GM06990 (cell line): ENCODE results near the gene OLFML2A.

Source experiments
- DNase-seq: peaks from one replicate; pipeline ENCODE4 v3.0.0-alpha.2; 2011; ENCODE audit not compliant: insufficient read length; ENCODE audit errors: extremely low read depth
- H3K27me3 ChIP-seq: replicated peaks from 2 replicates; pipeline ENCODE4 v1.6.0; 2011; ENCODE audit warnings: low read length; ENCODE audit not compliant: control insufficient read depth, insufficient read depth
- H3K36me3 ChIP-seq: 2 replicates; pipeline ENCODE4 v1.5.1; 2011; ENCODE audit warnings: low read length; ENCODE audit not compliant: control insufficient read depth, insufficient read depth
- H3K4me3 ChIP-seq: replicated peaks from 2 replicates; pipeline ENCODE4 v1.5.1; 2011; ENCODE audit warnings: low read depth, mild to moderate bottlenecking, control low read depth, low read length
- CTCF ChIP-seq: IDR thresholded peaks from 2 replicates; pipeline ENCODE4 v1.5.1; 2011; ENCODE audit warnings: low read length, control low read depth, mild to moderate bottlenecking, inconsistent platforms; ENCODE audit not compliant: insufficient read depth, poor library complexity, severe bottlenecking

Gene OLFML2A

GRCh38 chr9:124761710-124762109 lies 15.2 kb upstream of the OLFML2A start:
- TF ChIP-seq CTCF, result no peak
- Histone ChIP-seq H3K4me3 (no peak overlapping the region), H3K27me3 (no peaks in the 10 kb centered on the region), H3K36me3 (no peaks in the 10 kb centered on the region)
- DNase-seq, result no peak

GRCh38 chr9:124762633-124763032 lies 14.3 kb upstream of the OLFML2A start:
- TF ChIP-seq CTCF, result no peak
- no peak for DNase-seq
- Histone ChIP-seq H3K4me3 (no peak overlapping the region), H3K36me3 (no peaks in the 10 kb centered on the region), H3K27me3 (no peaks in the 10 kb centered on the region)

GRCh38 chr9:124764774-124765438 lies 12.0 kb upstream of the OLFML2A start:
- Histone ChIP-seq H3K36me3 (no peaks in the 10 kb centered on the region), H3K27me3 (no peaks in the 10 kb centered on the region), H3K4me3 (no peak overlapping the region)
- no peak for DNase-seq
- peak; percentile 39 for TF ChIP-seq CTCF

- no peak overlapping the region for H3K4me3 ChIP-seq
- no peak for DNase-seq
- TF ChIP-seq CTCF, result no peak
- H3K27me3 ChIP-seq, result no peaks in the 10 kb centered on the region
- H3K36me3 ChIP-seq, result no peaks in the 10 kb centered on the region
Observed at GRCh38 chr9:124765439-124765835, 11.5 kb upstream of the OLFML2A start.

- TF ChIP-seq CTCF, result no peak
- no peaks in the 10 kb centered on the region for H3K36me3 ChIP-seq
- no peak for DNase-seq
- H3K27me3 ChIP-seq, result no peaks in the 10 kb centered on the region
- no peak overlapping the region for H3K4me3 ChIP-seq
Observed at GRCh38 chr9:124766326-124766725, 10.6 kb upstream of the OLFML2A start.
